SU-DHL-6 (cell line): Measurements from ENCODE around the gene PLA2G4E.

Source experiments
- H2AFZ ChIP-seq: fragments of 200-600 bp; sonication (generic); 2 replicates; pipeline ENCODE4 v1.6.1; 2014; ENCODE audit warnings: low read depth, mild to moderate bottlenecking, moderate library complexity, mixed read lengths, antibody characterized with exemption, low read length; ENCODE audit not compliant: severe bottlenecking
- H3F3A ChIP-seq: fragments of 200-600 bp; shearing (Covaris generic); 2 replicates; pipeline ENCODE4 v1.6.0; 2016; ENCODE audit warnings: antibody characterized with exemption, mild to moderate bottlenecking; ENCODE audit not compliant: insufficient read depth
- H3K27ac ChIP-seq: fragments of 200-600 bp; sonication (generic); 2 replicates; pipeline ENCODE4 v1.5.1; 2016; ENCODE audit warnings: low read depth, mild to moderate bottlenecking, low read length, moderate library complexity, mixed read lengths
- H3K27me3 ChIP-seq: fragments of 200-600 bp; sonication (generic), shearing (Covaris generic); 2 replicates; pipeline ENCODE4 v1.6.0; 2014; ENCODE audit warnings: mild to moderate bottlenecking, low read length
- H3K36me3 ChIP-seq: fragments of 200-600 bp; sonication (generic); 2 replicates; pipeline ENCODE4 v1.6.1; 2014; ENCODE audit warnings: mild to moderate bottlenecking, low read length, mixed read lengths
- H3K4me2 ChIP-seq: fragments of 300-600, 200-600 bp; shearing (Covaris generic), sonication (generic); 2 replicates; pipeline ENCODE4 v1.6.0; 2014; ENCODE audit warnings: low read length, low read depth, mild to moderate bottlenecking; ENCODE audit not compliant: poor library complexity, severe bottlenecking
- H3K4me3 ChIP-seq: fragments of 200-600 bp; sonication (generic); 2 replicates; pipeline ENCODE4 v1.5.1; 2014; ENCODE audit warnings: antibody characterized with exemption, low read length, mild to moderate bottlenecking, mixed read lengths; ENCODE audit not compliant: insufficient read depth, poor library complexity, severe bottlenecking
- H3K79me2 ChIP-seq: fragments of 200-600 bp; sonication (generic); 2 replicates; pipeline ENCODE4 v1.6.1; 2014; ENCODE audit warnings: mild to moderate bottlenecking, low read length, moderate library complexity; ENCODE audit not compliant: insufficient read depth
- H3K9ac ChIP-seq: fragments of 200-600 bp; sonication (generic); 2 replicates; pipeline ENCODE4 v1.7.0; 2014; ENCODE audit warnings: mild to moderate bottlenecking, low read length
- H3K9me2 ChIP-seq: fragments of 200-600 bp; sonication (generic); replicated peaks from 2 replicates; pipeline ENCODE4 v1.6.1; 2014; ENCODE audit warnings: low read length; ENCODE audit not compliant: insufficient read depth
- H3K9me3 ChIP-seq: fragments of 200-600 bp; sonication (generic); 2 replicates; pipeline ENCODE4 v1.6.1; 2014; ENCODE audit warnings: low read length, mixed read lengths; ENCODE audit not compliant: insufficient read depth
- H4K20me1 ChIP-seq: fragments of 200-600 bp; sonication (generic); 2 replicates; pipeline ENCODE4 v1.6.1; 2014; ENCODE audit warnings: low read depth, mild to moderate bottlenecking, antibody characterized with exemption, low read length, moderate library complexity, mixed read lengths
- CTCF ChIP-seq: fragments of 200-600 bp; sonication (generic); IDR thresholded peaks from one replicate; pipeline ENCODE4 v1.5.1; 2017; ENCODE audit warnings: antibody characterized with exemption, mild to moderate bottlenecking, low read length, moderate library complexity; ENCODE audit not compliant: insufficient read depth, poor library complexity, severe bottlenecking
- EZH2phosphoT487 ChIP-seq: fragments of 200-600 bp; sonication (generic), shearing (Covaris generic); conservative IDR thresholded peaks from 2 replicates; pipeline ENCODE4 v1.6.1; 2018; ENCODE audit warnings: mild to moderate bottlenecking, antibody characterized with exemption, low read length, moderate library complexity, mixed read lengths

Gene PLA2G4E

DNA sequence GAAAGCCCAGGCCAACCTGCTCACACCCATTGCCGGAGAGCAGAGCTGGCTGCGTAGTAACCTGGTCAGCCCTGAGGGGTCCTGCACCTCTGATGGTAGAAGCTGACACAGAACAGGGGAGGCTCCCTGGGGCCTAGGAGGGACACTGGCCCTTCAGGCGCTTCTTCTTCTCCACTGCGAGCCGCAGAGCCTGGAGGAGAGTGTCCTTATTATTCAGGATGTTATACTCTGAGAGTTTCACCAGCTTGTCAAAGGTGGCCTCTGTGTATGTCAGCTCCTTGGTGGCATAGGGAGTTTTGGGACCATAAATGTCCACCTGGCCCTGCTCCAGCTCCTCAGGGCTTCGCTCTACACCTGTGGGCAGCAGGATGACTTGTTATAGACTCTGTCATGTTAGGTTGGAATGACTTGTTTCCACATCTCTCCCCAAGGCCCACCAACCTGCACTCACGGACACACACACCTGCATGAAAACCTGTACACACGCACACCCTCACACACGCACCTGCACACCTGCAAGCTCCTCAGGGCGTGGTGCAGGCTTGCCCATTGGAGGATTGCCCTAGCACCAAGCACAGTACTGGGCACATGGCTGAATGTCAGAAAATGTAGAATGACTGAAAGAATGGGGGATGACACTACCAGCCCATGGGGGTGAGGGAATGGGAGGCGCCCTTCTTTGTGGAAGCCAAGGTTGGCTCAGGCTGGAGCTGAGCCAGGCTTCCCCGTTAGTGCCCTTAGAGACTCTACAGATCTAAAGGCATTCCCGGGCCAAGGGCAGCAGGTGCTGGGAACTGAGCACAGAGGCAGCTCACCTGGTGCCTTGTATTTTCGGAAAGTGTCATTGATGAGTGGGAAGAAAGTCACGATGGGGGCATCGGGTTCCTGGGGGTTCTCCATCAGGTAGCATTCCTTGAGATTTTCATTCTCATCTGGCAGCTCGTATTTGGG, 36.9 kb downstream of the PLA2G4E start:
- Histone ChIP-seq H4K20me1 (no peaks in the 10 kb centered on the region), H3K9me2 (no peaks in the 10 kb centered on the region), H3K9me3 (no peaks in the 10 kb centered on the region), H3K27ac (no peak overlapping the region), H2AFZ (no peak overlapping the region), H3F3A (no peaks in the 10 kb centered on the region), H3K9ac (no peak overlapping the region), H3K27me3 (no peaks in the 10 kb centered on the region), H3K4me2 (no peak overlapping the region), H3K4me3 (no peak overlapping the region), H3K36me3 (no peaks in the 10 kb centered on the region), H3K79me2 (no peaks in the 10 kb centered on the region)
- TF ChIP-seq EZH2phosphoT487 (no peak), CTCF (no peak)

DNA sequence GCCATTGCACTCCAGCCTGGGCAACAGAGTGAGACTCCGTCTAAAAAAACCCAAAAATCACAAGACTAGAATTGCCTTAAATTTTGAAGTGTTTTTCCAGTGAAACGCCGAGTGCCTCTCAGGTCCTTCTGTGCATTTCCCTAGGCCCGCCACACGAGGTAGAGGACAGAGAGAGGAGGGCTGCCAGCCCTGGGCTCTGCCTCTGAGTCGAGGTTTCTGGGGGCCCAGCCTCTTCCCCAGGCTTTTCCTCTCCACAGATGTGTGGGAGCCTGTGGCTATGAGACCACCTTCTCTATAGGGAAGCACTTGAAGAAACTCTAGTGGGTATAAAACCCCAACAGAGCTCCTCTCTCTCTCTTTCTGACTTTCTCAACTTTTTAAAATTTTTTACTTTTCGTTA, 37.6 kb downstream of the PLA2G4E start:
- Histone ChIP-seq H3K9ac (no peak overlapping the region), H3K27ac (no peak overlapping the region), H3K4me3 (no peak overlapping the region), H2AFZ (no peak overlapping the region), H3K9me3 (no peaks in the 10 kb centered on the region), H3K4me2 (no peak overlapping the region), H3F3A (no peaks in the 10 kb centered on the region), H3K36me3 (no peaks in the 10 kb centered on the region), H3K9me2 (no peaks in the 10 kb centered on the region), H4K20me1 (no peaks in the 10 kb centered on the region), H3K79me2 (no peaks in the 10 kb centered on the region), H3K27me3 (no peaks in the 10 kb centered on the region)
- TF ChIP-seq EZH2phosphoT487 (no peak), CTCF (no peak)

DNA sequence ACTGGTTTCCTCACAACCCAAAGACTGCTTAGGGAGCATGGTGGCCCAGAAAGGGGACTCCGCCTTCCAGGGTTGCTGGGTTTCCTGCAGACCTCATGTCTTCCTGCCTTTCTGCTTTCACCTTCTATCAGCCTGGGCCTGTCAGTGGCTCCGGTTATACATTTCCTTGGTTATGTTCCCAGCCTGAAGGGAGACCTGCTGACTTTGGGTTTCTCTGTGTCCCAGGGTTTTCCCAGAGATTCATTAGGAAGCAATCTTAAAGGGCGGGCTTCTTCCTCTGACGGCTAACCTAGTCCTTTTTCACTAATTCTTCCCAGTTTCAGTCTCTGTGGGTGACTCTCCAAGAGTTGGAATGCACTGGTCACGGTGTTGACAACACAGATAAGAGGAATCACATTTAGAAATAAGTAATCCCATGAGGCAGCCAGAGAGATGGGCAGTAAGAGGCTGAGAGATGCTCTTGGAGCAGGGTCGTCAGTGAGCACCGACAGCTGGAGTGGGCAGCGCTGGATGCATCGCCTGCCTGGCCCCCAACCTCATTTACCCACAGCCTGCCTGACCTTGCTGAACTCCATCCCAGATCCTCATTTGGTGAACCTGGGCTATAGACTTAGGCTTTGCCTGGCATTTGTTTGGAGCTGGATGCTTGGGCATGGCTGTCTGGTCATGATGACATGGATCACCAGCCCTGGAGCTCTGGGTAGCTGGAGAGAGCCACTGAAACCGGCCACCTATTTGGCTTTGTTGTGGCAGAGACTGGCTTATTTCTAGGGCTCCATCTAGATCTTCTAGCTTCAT, 38.5 kb downstream of the PLA2G4E start:
- no peaks in the 10 kb centered on the region for H3K36me3 ChIP-seq
- H3K79me2 ChIP-seq = no peaks in the 10 kb centered on the region
- no peak overlapping the region for H3K4me3 ChIP-seq
- TF ChIP-seq CTCF (no peak), EZH2phosphoT487 (no peak)
- H4K20me1 ChIP-seq = no peaks in the 10 kb centered on the region
- H3K9me3 ChIP-seq = no peaks in the 10 kb centered on the region
- no peak overlapping the region for H2AFZ ChIP-seq
- H3F3A ChIP-seq = no peaks in the 10 kb centered on the region
- H3K9ac ChIP-seq = no peak overlapping the region
- no peaks in the 10 kb centered on the region for H3K9me2 ChIP-seq
- no peaks in the 10 kb centered on the region for H3K27me3 ChIP-seq
- no peak overlapping the region for H3K4me2 ChIP-seq
- no peak overlapping the region for H3K27ac ChIP-seq
